HAP-1 (cell line): ENCODE data around the gene ZNF215.
"Not testable (repeated sequence)": the region's sequence is repeated elsewhere in the genome, so short reads cannot be mapped to it uniquely, and the experiment has no call there.

ENCODE experiments used
- DNase-seq, 2 experiments: peaks; one replicate each; pipeline ENCODE4 v3.0.0-alpha.2; 2016 to 2020; ENCODE audit warnings: low spot score in 2 of 2
- H3K27me3 ChIP-seq: fragments of 250-450 bp; sonication (Bioruptor Pico); 2 replicates; pipeline ENCODE4 v1.5.1; 2020; ENCODE audit warnings: low read depth, mild to moderate bottlenecking, moderate library complexity
- H3K36me3 ChIP-seq: fragments of 250-450 bp; sonication (Bioruptor Pico); replicated peaks from 2 replicates; pipeline ENCODE4 v1.5.1; 2020; ENCODE audit warnings: mild to moderate bottlenecking
- H3K4me1 ChIP-seq: fragments of 250-450 bp; sonication (Bioruptor Pico); 2 replicates; pipeline ENCODE4 v1.5.1; 2020; ENCODE audit warnings: mild to moderate bottlenecking
- H3K4me3 ChIP-seq: fragments of 250-450 bp; sonication (Bioruptor Pico); 2 replicates; pipeline ENCODE4 v1.5.1; 2020; ENCODE audit warnings: mild to moderate bottlenecking, moderate library complexity
- H3K9me3 ChIP-seq: fragments of 250-450 bp; sonication (Bioruptor Pico); 2 replicates; pipeline ENCODE4 v1.5.1; 2020; ENCODE audit warnings: mild to moderate bottlenecking, moderate library complexity
- in situ Hi-C: fragments of 300-500 bp; cut with MboI; formaldehyde crosslinking; loops from 3 replicates; pipeline ENCODE4 v1.14.3; 2020; ENCODE audit warnings: low sequenced_read_pairs, inconsistent platforms, mixed read lengths

ZNF215 gene

GRCh38 chr11:6919698-6920097 is 6.5 kb upstream of the ZNF215 start:
- Histone ChIP-seq H3K36me3 (no peaks in the 10 kb centered on the region), H3K4me1 (no peaks in the 10 kb centered on the region), H3K9me3 (no peaks in the 10 kb centered on the region), H3K27me3 (no peaks in the 10 kb centered on the region), H3K4me3 (no peak overlapping the region)
- no peak for DNase-seq
- in situ Hi-C loops, result no loop called here

GRCh38 chr11:6920702-6921101 is 5.5 kb upstream of the ZNF215 start, which contains the start of gene OR2D3:
TSS of gene OR2D3 (plus strand) at chr11:6921002. CDS start at chr11:6921002, 0 bp downstream.
- Histone ChIP-seq H3K36me3 (no peaks in the 10 kb centered on the region), H3K4me3 (no peak within 1 kb of the TSS), H3K27me3 (no peaks in the 10 kb centered on the region), H3K4me1 (no peaks in the 10 kb centered on the region; the same call in 1 of the 2 replicates), H3K9me3 (no peaks in the 10 kb centered on the region)
- no peak for DNase-seq
- in situ Hi-C loops, result no loop called here

GRCh38 chr11:6925007-6925577 is 1.1 kb upstream of the ZNF215 start:
- Histone ChIP-seq H3K9me3 (no peaks in the 10 kb centered on the region), H3K4me1 (peaks cover 10% of the 10 kb centered on the region), H3K36me3 (no peaks in the 10 kb centered on the region), H3K4me3 (no peak overlapping the region), H3K27me3 (no peaks in the 10 kb centered on the region)
- in situ Hi-C loops, result no loop called here
- no peak for DNase-seq

- Histone ChIP-seq H3K27me3 (no peaks in the 10 kb centered on the region), H3K4me1 (peaks cover 10% of the 10 kb centered on the region), H3K4me3 (peak overlapping the region; percentile 71), H3K36me3 (no peaks in the 10 kb centered on the region), H3K9me3 (no peaks in the 10 kb centered on the region)
- in situ Hi-C loops, result no loop called here
- peak; percentile 54 to 55 for DNase-seq
These were observed 504 bp upstream of the ZNF215 start for GRCh38 chr11:6925636-6926207.

GRCh38 chr11:6927030-6927617 is 898 bp downstream of the ZNF215 start:
- in situ Hi-C loops, result no loop called here
- H3K4me1 ChIP-seq, result peaks cover 10% of the 10 kb centered on the region

GRCh38 chr11:6928916-6929315 is 2.7 kb downstream of the ZNF215 start:
- in situ Hi-C loops, result no loop called here
- Histone ChIP-seq H3K9me3 (no peaks in the 10 kb centered on the region), H3K27me3 (no peaks in the 10 kb centered on the region), H3K4me1 (peaks cover 10% of the 10 kb centered on the region), H3K36me3 (peaks cover 11% of the 10 kb centered on the region), H3K4me3 (no peak overlapping the region)
- DNase-seq, result no peak

More at GRCh38 chr11:6927030-6927617, 898 bp downstream of the ZNF215 start:
- H3K36me3 ChIP-seq, result 0 out of 2 replicates have a peak, but pooled peaks cover 3% of the 10 kb centered on the region
- peak overlapping the region; percentile 71 for H3K4me3 ChIP-seq
- H3K27me3 ChIP-seq, result no peaks in the 10 kb centered on the region
- no peak for DNase-seq
- H3K9me3 ChIP-seq, result no peaks in the 10 kb centered on the region

- no peak for DNase-seq
- in situ Hi-C loops, result no loop called here
- H3K36me3 ChIP-seq, result peaks cover 12% of the 10 kb centered on the region
- no peaks in the 10 kb centered on the region for H3K27me3 ChIP-seq
- no peak overlapping the region for H3K4me3 ChIP-seq
- peaks cover 6% of the 10 kb centered on the region; the same call in 1 of the 2 replicates for H3K4me1 ChIP-seq
- H3K9me3 ChIP-seq, result no peaks in the 10 kb centered on the region
These were observed 5.0 kb downstream of the ZNF215 start for GRCh38 chr11:6931146-6931713.

- in situ Hi-C loops, result no loop called here
These were observed 5.9 kb downstream of the ZNF215 start for GRCh38 chr11:6932145-6932544.

GRCh38 chr11:6941970-6942369 is 15.7 kb downstream of the ZNF215 start:
- Histone ChIP-seq H3K27me3 (no peaks in the 10 kb centered on the region), H3K9me3 (no peaks in the 10 kb centered on the region), H3K4me3 (no peak overlapping the region), H3K36me3 (peaks cover 11% of the 10 kb centered on the region), H3K4me1 (no peaks in the 10 kb centered on the region)
- in situ Hi-C loops, result no loop called here
- DNase-seq, result no peak

More at GRCh38 chr11:6932145-6932544, 5.9 kb downstream of the ZNF215 start:
- no peaks in the 10 kb centered on the region for H3K27me3 ChIP-seq
- peaks cover 6% of the 10 kb centered on the region; the same call in 1 of the 2 replicates for H3K4me1 ChIP-seq
- no peak overlapping the region for H3K4me3 ChIP-seq
- H3K36me3 ChIP-seq, result peaks cover 12% of the 10 kb centered on the region
- no peak for DNase-seq
- H3K9me3 ChIP-seq, result no peaks in the 10 kb centered on the region

- Histone ChIP-seq H3K9me3 (no peaks in the 10 kb centered on the region), H3K4me3 (no peak overlapping the region), H3K36me3 (peaks cover 11% of the 10 kb centered on the region), H3K4me1 (no peaks in the 10 kb centered on the region), H3K27me3 (no peaks in the 10 kb centered on the region)
- in situ Hi-C loops, result no loop called here
- no peak for DNase-seq
These were observed 16.9 kb downstream of the ZNF215 start for GRCh38 chr11:6943131-6943530.

- H3K4me1 ChIP-seq, H3K27me3 ChIP-seq, in situ Hi-C loops, H3K9me3 ChIP-seq, H3K4me3 ChIP-seq, DNase-seq, H3K36me3 ChIP-seq: not testable (repeated sequence)
These were observed 28.0 kb downstream of the ZNF215 start for GRCh38 chr11:6954248-6954647.

- in situ Hi-C loops, result no loop called here
- Histone ChIP-seq H3K4me3 (no peak overlapping the region), H3K4me1 (no peaks in the 10 kb centered on the region), H3K36me3 (0 out of 2 replicates have a peak, but pooled peaks cover 2% of the 10 kb centered on the region), H3K9me3 (no peaks in the 10 kb centered on the region), H3K27me3 (no peaks in the 10 kb centered on the region)
- no peak for DNase-seq
These were observed 35.9 kb downstream of the ZNF215 start for GRCh38 chr11:6962141-6962540.

GRCh38 chr11:6962673-6963072 is 36.4 kb downstream of the ZNF215 start:
- Histone ChIP-seq H3K4me1 (no peaks in the 10 kb centered on the region), H3K4me3 (no peak overlapping the region), H3K27me3 (no peaks in the 10 kb centered on the region), H3K9me3 (no peaks in the 10 kb centered on the region), H3K36me3 (0 out of 2 replicates have a peak, but pooled peaks cover 2% of the 10 kb centered on the region)
- DNase-seq, result no peak
- in situ Hi-C loops, result no loop called here

GRCh38 chr11:6968816-6969215 is 42.6 kb downstream of the ZNF215 start:
- DNase-seq, result no peak
- Histone ChIP-seq H3K4me1 (no peaks in the 10 kb centered on the region), H3K4me3 (no peak overlapping the region), H3K36me3 (no peaks in the 10 kb centered on the region), H3K27me3 (no peaks in the 10 kb centered on the region), H3K9me3 (no peaks in the 10 kb centered on the region)
- in situ Hi-C loops, result no loop called here
